Sigmoid colon (tissue), 7 donors: ENCODE data around the gene IL17C. TPM values are rescaled to one million over a fixed set of nuclear protein-coding genes. Genes with fewer than 3 reads are reported as not detected.

Experiments used
- DNase-seq: peaks from one replicate; pipeline ENCODE4 v3.0.0-alpha.2; 2019
- H3K27ac ChIP-seq, 4 donors: fragments of 200-600 bp; sonication (generic); one replicate each; pipeline ENCODE4 v1.5.1; 2016 to 2019; ENCODE audit warnings: mild to moderate bottlenecking in 1 of 4
- H3K27me3 ChIP-seq, 3 donors: fragments of 200-600 bp; sonication (generic); one replicate each; pipeline ENCODE4 v1.5.1; 2019; ENCODE audit warnings: mild to moderate bottlenecking in 1 of 3
- H3K36me3 ChIP-seq, 4 donors: fragments of 200-600 bp; sonication (generic); one replicate each; pipeline ENCODE4 v1.5.1; 2016 to 2019
- H3K4me1 ChIP-seq, 4 donors: fragments of 200-600 bp; sonication (generic); one replicate each; pipeline ENCODE4 v1.5.1; 2017 to 2019
- H3K4me3 ChIP-seq, 4 donors: fragments of 200-600 bp; sonication (generic); one replicate each; pipeline ENCODE4 v1.5.1; 2017 to 2019; ENCODE audit warnings: mild to moderate bottlenecking in 2 of 4, moderate library complexity in 1 of 4
- H3K9me3 ChIP-seq, 4 donors: fragments of 200-600 bp in 3 of 4; sonication (generic) in 3 of 4; one replicate each; pipeline versions ENCODE4 v1.5.1 to v1.6.1; 2013 to 2019
- EP300 ChIP-seq, 4 donors: sonication (generic); formaldehyde crosslinking; IDR thresholded peaks; one replicate each; pipeline ENCODE4 v1.6.1; 2017; ENCODE audit warnings: antibody characterized with exemption in 4 of 4
- POLR2A ChIP-seq, 2 donors: fragments of 450-650 bp; IDR thresholded peaks; one replicate each; pipeline ENCODE4 v1.6.1; 2016; ENCODE audit warnings: antibody characterized with exemption in 2 of 2, mild to moderate bottlenecking in 2 of 2, moderate library complexity in 2 of 2
- POLR2AphosphoS5 ChIP-seq, 4 donors: sonication (generic); formaldehyde crosslinking; IDR thresholded peaks; one replicate each; pipeline ENCODE4 v1.6.1; 2017; ENCODE audit warnings: antibody characterized with exemption in 4 of 4
- WGBS, 2 donors: extraction: QIAGEN DNeasy Blood & Tissue Kit; methylation state at CpG; one replicate each; pipeline ENCODE4 v1.1.7; 2013; 5-methylcytosine and 5-hydroxymethylcytosine counted together
- intact Hi-C: fragments of 100-400 bp; cut with DNase I; formaldehyde crosslinking; loops from one replicate; pipeline ENCODE4 v1.15.1; 2023
- polyA plus RNA-seq, 3 donors: library from polyadenylated mRNA; stranded (reverse); fragments of 200-250 nt; gene quantifications; one replicate each; pipeline ENCODE4 v1.2.3, GENCODE V29; 2013
- total RNA-seq, 4 donors: library from RNA; depleted of rRNA; stranded (reverse); fragments of >200 nt; gene quantifications; one replicate each; pipeline ENCODE4 v1.1.0, GENCODE V29; 2016
- TF ChIP-seq, protein P1 (sequence below), 4 experiments: fragments of 450-650 bp in 3 of 4; fragments of 200-600 bp in 1 of 4; IDR thresholded peaks; one replicate each; pipeline ENCODE4 v1.5.1; 2016 to 2019; ENCODE audit warnings: antibody characterized with exemption in 4 of 4, mild to moderate bottlenecking in 3 of 4, moderate library complexity in 2 of 4
- donor health status: healthy with polysubstance abuse.
- donor health status: Bipolar disorder and iron deficiency.
- donor health status: healthy.

IL17C gene
- total and polyA plus RNA-seq, 7 donors, result 0.96 TPM; not detected in 6

DNA sequence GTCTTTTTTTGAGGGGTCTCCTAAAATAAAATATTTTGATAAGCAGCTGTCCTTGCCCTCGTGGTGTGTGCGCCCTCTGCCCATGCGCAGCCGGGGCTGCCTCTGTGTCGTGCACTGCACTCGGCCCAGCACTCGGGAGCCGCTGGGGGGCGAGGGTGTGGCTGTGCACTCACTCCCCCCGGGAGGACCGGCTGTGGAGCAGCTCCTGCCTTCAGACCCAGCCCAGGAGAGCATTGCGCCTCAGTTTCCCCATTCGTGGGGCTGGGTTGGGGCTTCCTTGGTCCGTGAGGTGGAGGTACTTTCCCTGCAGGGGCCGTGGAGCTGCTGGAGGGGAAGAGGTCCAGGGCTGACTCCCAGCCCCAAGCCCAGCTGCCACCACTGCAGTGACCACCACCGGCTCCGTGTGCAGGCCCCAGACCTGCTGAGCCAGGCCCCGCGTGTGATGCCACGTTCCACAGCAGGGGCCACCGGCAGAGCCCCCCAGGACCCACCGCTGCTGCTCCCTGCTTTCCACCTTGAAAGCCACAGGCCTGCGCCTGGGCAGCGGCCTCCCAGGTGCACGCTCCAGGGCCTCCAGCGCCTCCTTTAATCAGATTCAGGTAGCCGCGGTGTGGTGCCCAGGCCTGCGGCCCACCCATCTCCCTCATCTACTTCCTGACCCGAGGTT lies 6.3 kb upstream of the IL17C start:
- TF ChIP-seq EP300 (IDR thresholded peaks at IDR 0.05), result no peak
- TF ChIP-seq, protein P1, sequence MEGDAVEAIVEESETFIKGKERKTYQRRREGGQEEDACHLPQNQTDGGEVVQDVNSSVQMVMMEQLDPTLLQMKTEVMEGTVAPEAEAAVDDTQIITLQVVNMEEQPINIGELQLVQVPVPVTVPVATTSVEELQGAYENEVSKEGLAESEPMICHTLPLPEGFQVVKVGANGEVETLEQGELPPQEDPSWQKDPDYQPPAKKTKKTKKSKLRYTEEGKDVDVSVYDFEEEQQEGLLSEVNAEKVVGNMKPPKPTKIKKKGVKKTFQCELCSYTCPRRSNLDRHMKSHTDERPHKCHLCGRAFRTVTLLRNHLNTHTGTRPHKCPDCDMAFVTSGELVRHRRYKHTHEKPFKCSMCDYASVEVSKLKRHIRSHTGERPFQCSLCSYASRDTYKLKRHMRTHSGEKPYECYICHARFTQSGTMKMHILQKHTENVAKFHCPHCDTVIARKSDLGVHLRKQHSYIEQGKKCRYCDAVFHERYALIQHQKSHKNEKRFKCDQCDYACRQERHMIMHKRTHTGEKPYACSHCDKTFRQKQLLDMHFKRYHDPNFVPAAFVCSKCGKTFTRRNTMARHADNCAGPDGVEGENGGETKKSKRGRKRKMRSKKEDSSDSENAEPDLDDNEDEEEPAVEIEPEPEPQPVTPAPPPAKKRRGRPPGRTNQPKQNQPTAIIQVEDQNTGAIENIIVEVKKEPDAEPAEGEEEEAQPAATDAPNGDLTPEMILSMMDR (IDR thresholded peaks at IDR 0.05), result no peak
- TF ChIP-seq POLR2AphosphoS5 (IDR thresholded peaks at IDR 0.05), result no peak
- TF ChIP-seq POLR2A (IDR thresholded peaks at IDR 0.05), result no peak
- Histone ChIP-seq H3K27me3 (peaks cover 4 to 39% (median 34%) of the 10 kb centered on the region in 3 donors), H3K36me3 (peaks cover 27 to 60% (median 48%) of the 10 kb centered on the region in 4 donors), H3K4me3 (no peak overlapping the region), H3K27ac (no peak overlapping the region), H3K9me3 (no peaks in the 10 kb centered on the region), H3K4me1 (peaks cover 0 to 18% (median 15%) of the 10 kb centered on the region in 4 donors)
- DNase-seq, result no peak
- intact Hi-C loops, result no loop called here
- WGBS, 2 donors, result 92 to 94% methylated on average over 30 of the region's 30 CpGs

DNA sequence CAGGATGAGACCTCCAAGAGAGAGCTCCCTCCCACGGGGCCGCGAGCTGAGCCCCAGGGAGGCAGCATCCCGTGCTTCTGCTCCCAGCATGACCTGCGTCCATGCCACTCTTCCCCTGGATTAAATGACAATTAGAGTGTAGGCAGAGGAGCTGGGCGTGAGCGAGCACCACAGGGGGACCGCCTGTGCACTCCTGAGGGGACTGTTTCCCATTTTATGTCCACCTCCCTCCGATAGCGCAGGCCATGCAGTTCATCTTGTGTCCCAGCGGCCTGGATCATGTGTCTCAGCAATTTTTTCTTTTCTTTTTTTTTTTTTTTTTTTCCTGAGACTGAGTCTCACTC lies 5.8 kb upstream of the IL17C start:
- H3K9me3 ChIP-seq, result no peaks in the 10 kb centered on the region
- H3K27ac ChIP-seq, result no peak overlapping the region
- intact Hi-C loops, result no loop called here
- H3K36me3 ChIP-seq, result peaks cover 22 to 55% (median 44%) of the 10 kb centered on the region in 4 donors
- H3K4me1 ChIP-seq, result peaks cover 0 to 18% (median 15%) of the 10 kb centered on the region in 4 donors
- 95 to 96% methylated on average over 11 of the region's 11 CpGs for WGBS, 2 donors
- no peak for DNase-seq
- TF ChIP-seq POLR2A (IDR thresholded peaks at IDR 0.05) (no peak), POLR2AphosphoS5 (IDR thresholded peaks at IDR 0.05) (no peak), EP300 (IDR thresholded peaks at IDR 0.05) (no peak)
- TF ChIP-seq, protein P1 (IDR thresholded peaks at IDR 0.05), result no peak
- H3K4me3 ChIP-seq, result no peak overlapping the region
- peaks cover 4 to 42% (median 35%) of the 10 kb centered on the region in 3 donors for H3K27me3 ChIP-seq

GRCh38 chr16:88633684-88634140 lies 4.7 kb upstream of the IL17C start:
- H3K27ac ChIP-seq, result no peak overlapping the region

GRCh38 chr16:88634141-88634993 lies 4.0 kb upstream of the IL17C start:
- no peak for DNase-seq
- Histone ChIP-seq H3K36me3 (peaks cover 16 to 37% (median 30%) of the 10 kb centered on the region in 4 donors), H3K4me1 (peaks cover 0 to 18% (median 15%) of the 10 kb centered on the region in 4 donors), H3K9me3 (no peaks in the 10 kb centered on the region), H3K27me3 (peaks cover 18 to 60% (median 53%) of the 10 kb centered on the region in 3 donors), H3K27ac (no peak overlapping the region), H3K4me3 (peak overlapping the region in 3 of 4 donors; percentile 29 to 39 (median 36))
- 2 to 3% methylated on average over 80 to 81 of the region's 82 CpGs for WGBS, 2 donors
- no peak for TF ChIP-seq EP300 (IDR thresholded peaks at IDR 0.05)
- TF ChIP-seq POLR2A (IDR thresholded peaks at IDR 0.05), result no peak
- TF ChIP-seq, protein P1 (IDR thresholded peaks at IDR 0.05), result no peak
- no peak for TF ChIP-seq POLR2AphosphoS5 (IDR thresholded peaks at IDR 0.05)
- intact Hi-C loops, result no loop called here

More at GRCh38 chr16:88633684-88634140, 4.7 kb upstream of the IL17C start:
- peaks cover 0 to 18% (median 15%) of the 10 kb centered on the region in 4 donors for H3K4me1 ChIP-seq
- DNase-seq, result no peak
- WGBS, 2 donors, result 6 to 18% methylated on average over 23 of the region's 23 CpGs
- no peaks in the 10 kb centered on the region for H3K9me3 ChIP-seq
- peaks cover 16 to 43% (median 32%) of the 10 kb centered on the region in 4 donors for H3K36me3 ChIP-seq
- TF ChIP-seq POLR2A (IDR thresholded peaks at IDR 0.05) (no peak), POLR2AphosphoS5 (IDR thresholded peaks at IDR 0.05) (no peak), EP300 (IDR thresholded peaks at IDR 0.05) (no peak)
- TF ChIP-seq, protein P1 (IDR thresholded peaks at IDR 0.05), result no peak
- peaks cover 12 to 53% (median 46%) of the 10 kb centered on the region in 3 donors for H3K27me3 ChIP-seq
- H3K4me3 ChIP-seq, result peak overlapping the region in 3 of 4 donors; percentile 29 to 39 (median 36)
- intact Hi-C loops, result no loop called here
